HepG2 (cell line): ENCODE results near the gene SBNO1. TPM values are rescaled to one million over a fixed set of nuclear protein-coding genes. Genes with fewer than 3 reads are reported as not detected.

ENCODE experiments used
- AFF4 ChIP-seq: sonication (generic); formaldehyde crosslinking; IDR thresholded peaks from 2 replicates; pipeline ENCODE4 v1.4.0; 2020; ENCODE audit warnings: missing genetic modification reagents
- CBX5 ChIP-seq: sonication (generic); formaldehyde crosslinking; IDR thresholded peaks from 2 replicates; pipeline ENCODE4 v1.4.0; 2020; ENCODE audit warnings: missing genetic modification reagents, borderline replicate concordance
- ETV5 ChIP-seq: IDR thresholded peaks from 2 replicates; pipeline ENCODE4 v1.6.1; 2018; ENCODE audit warnings: missing biosample characterization, missing genetic modification reagents, inconsistent platforms, borderline replicate concordance
- HBP1 ChIP-seq: IDR thresholded peaks from 2 replicates; pipeline ENCODE4 v1.6.1; 2016; ENCODE audit warnings: low read depth, control low read depth
- KDM6A ChIP-seq: IDR thresholded peaks from 2 replicates; pipeline ENCODE4 v1.6.1; 2016; ENCODE audit warnings: low read depth
- MIER2 ChIP-seq: IDR thresholded peaks from 2 replicates; pipeline ENCODE4 v1.6.1; 2016; ENCODE audit warnings: missing biosample characterization, missing genetic modification reagents
- MNT ChIP-seq: fragments of 450-650 bp; IDR thresholded peaks from 2 replicates; pipeline ENCODE4 v1.6.1; 2016
- NAIF1 ChIP-seq: sonication (generic); formaldehyde crosslinking; IDR thresholded peaks from 2 replicates; pipeline ENCODE4 v1.5.0; 2020; ENCODE audit warnings: mild to moderate bottlenecking, missing genetic modification reagents, borderline replicate concordance
- NR0B2 ChIP-seq: sonication (generic); formaldehyde crosslinking; IDR thresholded peaks from 2 replicates; pipeline ENCODE4 v1.4.0; 2020; ENCODE audit warnings: mild to moderate bottlenecking, missing genetic modification reagents
- RXRB ChIP-seq: IDR thresholded peaks from 2 replicates; pipeline ENCODE4 v1.6.1; 2016; ENCODE audit warnings: borderline replicate concordance, missing genetic modification reagents, missing compliant biosample characterization
- TOE1 ChIP-seq: sonication (generic); formaldehyde crosslinking; IDR thresholded peaks from 2 replicates; pipeline ENCODE4 v1.4.0; 2020; ENCODE audit warnings: mild to moderate bottlenecking, missing genetic modification reagents
- TOPORS ChIP-seq: sonication (generic); formaldehyde crosslinking; IDR thresholded peaks from 2 replicates; pipeline ENCODE4 v1.8.0; 2023; ENCODE audit warnings: mild to moderate bottlenecking, missing genetic modification reagents
- ZFYVE20 ChIP-seq: sonication (generic); formaldehyde crosslinking; IDR thresholded peaks from 2 replicates; pipeline ENCODE4 v1.8.0; 2023; ENCODE audit warnings: low read depth, mild to moderate bottlenecking, moderate library complexity, missing genetic modification reagents, borderline replicate concordance
- ZNF253 ChIP-seq: sonication (generic); formaldehyde crosslinking; IDR thresholded peaks from 2 replicates; pipeline ENCODE4 v1.8.0; 2022; ENCODE audit warnings: mild to moderate bottlenecking, missing genetic modification reagents, borderline replicate concordance
- ZNF317 ChIP-seq: sonication (generic); formaldehyde crosslinking; IDR thresholded peaks from 2 replicates; pipeline ENCODE4 v1.5.0; 2020; ENCODE audit warnings: mild to moderate bottlenecking, missing genetic modification reagents
- ZNF331 ChIP-seq: sonication (generic); formaldehyde crosslinking; IDR thresholded peaks from 2 replicates; pipeline ENCODE4 v1.4.0; 2020; ENCODE audit warnings: missing genetic modification reagents
- ZNF343 ChIP-seq: sonication (generic); formaldehyde crosslinking; IDR thresholded peaks from 2 replicates; pipeline ENCODE4 v1.4.0; 2020; ENCODE audit warnings: mild to moderate bottlenecking, missing genetic modification reagents
- ZNF451 ChIP-seq: sonication (generic); formaldehyde crosslinking; IDR thresholded peaks from 2 replicates; pipeline ENCODE4 v1.5.0; 2020; ENCODE audit warnings: mild to moderate bottlenecking, missing genetic modification reagents
- ZNF512B ChIP-seq: sonication (generic); formaldehyde crosslinking; IDR thresholded peaks from 2 replicates; pipeline ENCODE4 v1.5.1; 2020; ENCODE audit warnings: missing genetic modification reagents, mild to moderate bottlenecking, borderline replicate concordance
- ZNF567 ChIP-seq: sonication (generic); formaldehyde crosslinking; IDR thresholded peaks from 2 replicates; pipeline ENCODE4 v1.8.1; 2023; ENCODE audit warnings: mild to moderate bottlenecking, missing genetic modification reagents, borderline replicate concordance
- ZNF570 ChIP-seq: sonication (generic); formaldehyde crosslinking; IDR thresholded peaks from 2 replicates; pipeline ENCODE4 v1.4.0; 2020; ENCODE audit warnings: mild to moderate bottlenecking, missing genetic modification reagents, borderline replicate concordance
- ZNF616 ChIP-seq: sonication (generic); formaldehyde crosslinking; IDR thresholded peaks from 2 replicates; pipeline ENCODE4 v1.5.0; 2020; ENCODE audit warnings: low read depth, mild to moderate bottlenecking, missing genetic modification reagents
- polyA plus RNA-seq, 8 experiments: library from polyadenylated mRNA; depleted of rRNA in 3 of 8; stranded (reverse) in 7 of 8; unstranded in 1 of 8; fragments of >200 nt; fragmentation: Illumina TruSeq in 4 of 8; extraction: Trizol in 4 of 8; gene quantifications; 2 replicates each; pipeline versions ENCODE4 v1.2.1 to v1.2.3, GENCODE V29; 2011 to 2016; ENCODE audit warnings: low read depth in 4 of 8, missing spikeins in 1 of 8, mixed read lengths in 1 of 8; ENCODE audit not compliant: insufficient read depth in 1 of 8
- total RNA-seq, 5 experiments: library from RNA; depleted of rRNA; stranded (reverse); fragments of >200 nt; fragmentation: Illumina TruSeq; extraction: Trizol; gene quantifications; 2 replicates each; pipeline ENCODE4 v1.2.3, GENCODE V29; 2016; ENCODE audit warnings: low read depth in 1 of 5

The SBNO1 gene
- total and polyA plus RNA-seq, 2 of the 13 experiments (the other 11 are each of a cell fraction or from before 2014, with no cell fraction given) = 10.9 to 40.2 TPM

- TF ChIP-seq HBP1 = 0 out of 2 replicates have a peak, but pooled peaks have one; percentile 23
- TF ChIP-seq NAIF1 (CRISPR knock-in tag) = no peak
- TF ChIP-seq CBX5 (CRISPR knock-in tag) = no peak
- no peak for TF ChIP-seq RXRB (CRISPR knock-in tag)
- no peak for TF ChIP-seq ZNF570 (CRISPR knock-in tag)
- TF ChIP-seq TOE1 = no peak
- 0 out of 2 replicates have a peak, but pooled peaks have one; percentile 28 for TF ChIP-seq ETV5 (CRISPR knock-in tag)
- TF ChIP-seq ZNF317 (CRISPR knock-in tag) = no peak
- TF ChIP-seq ZNF343 (CRISPR knock-in tag) = no peak
- TF ChIP-seq NR0B2 (CRISPR knock-in tag) = no peak
- no peak for TF ChIP-seq ZNF616 (CRISPR knock-in tag)
- TF ChIP-seq KDM6A (CRISPR knock-in tag) = no peak
- no peak for TF ChIP-seq ZFYVE20
- TF ChIP-seq ZNF253 = no peak
- no peak for TF ChIP-seq ZNF451 (CRISPR knock-in tag)
- no peak for TF ChIP-seq AFF4 (CRISPR knock-in tag)
- TF ChIP-seq ZNF331 (CRISPR knock-in tag) = no peak
- TF ChIP-seq ZNF512B (CRISPR knock-in tag) = no peak
- no peak for TF ChIP-seq MIER2 (CRISPR knock-in tag)
- TF ChIP-seq MNT = peak; percentile 69
- no peak for TF ChIP-seq TOPORS (CRISPR knock-in tag)
- TF ChIP-seq ZNF567 (CRISPR knock-in tag) = no peak
These were observed 1.3 kb downstream of the SBNO1 start (continued) for GRCh38 chr12:123363390-123363739.
